Jurkat, Clone E6-1 (cell line): Measurements from ENCODE around the gene HS3ST5.
"Not testable (repeated sequence)": the region's sequence is repeated elsewhere in the genome, so short reads cannot be mapped to it uniquely, and the experiment has no call there.

Experiments used
- DNase-seq: peaks from one replicate; pipeline ENCODE4 v3.0.0-alpha.2; 2011; ENCODE audit warnings: low read depth, low spot score
- H3K4me3 ChIP-seq: 2 replicates; pipeline ENCODE4 v1.5.1; 2011; ENCODE audit warnings: mild to moderate bottlenecking, low read length, control low read depth, moderate library complexity

Gene HS3ST5

DNA sequence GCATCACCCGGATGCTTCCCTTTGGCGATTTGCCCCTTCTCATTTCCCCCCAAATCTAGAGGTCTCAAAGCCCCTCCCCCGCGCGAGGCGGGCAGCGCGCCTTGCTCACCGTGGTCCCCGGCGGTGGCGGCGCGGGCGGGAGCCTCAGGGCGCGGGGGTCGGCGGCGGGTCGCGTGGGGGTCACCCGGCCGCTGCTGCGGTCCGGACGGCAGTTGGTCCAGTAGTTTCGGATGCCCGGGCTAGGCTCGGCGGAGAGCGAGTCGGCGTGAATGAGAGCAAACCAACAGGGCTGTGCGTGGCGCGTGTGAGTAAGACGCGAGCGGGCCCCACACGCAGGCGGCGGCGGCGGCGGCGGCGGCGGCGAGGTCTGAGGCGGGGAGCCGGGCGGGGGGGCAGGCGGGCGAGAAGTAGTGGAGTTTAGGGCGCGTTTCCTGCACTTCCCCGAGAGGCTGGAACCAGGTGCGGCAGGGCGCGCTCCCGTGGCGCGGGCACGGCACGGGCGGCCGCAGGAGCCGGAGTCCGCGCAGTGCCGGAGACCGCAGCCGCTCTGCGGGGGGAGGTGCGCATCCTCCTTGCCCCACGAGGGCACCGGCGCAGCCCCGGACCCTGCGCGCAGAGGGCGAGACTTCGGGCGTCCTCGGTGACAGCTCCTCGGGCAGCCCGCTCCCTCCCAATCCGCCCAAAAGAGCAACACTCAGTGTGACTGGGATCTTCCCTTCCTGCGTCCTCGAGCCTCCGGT is 567 bp downstream of the HS3ST5 start:
- peak overlapping the region; percentile 32 for H3K4me3 ChIP-seq

GRCh38 chr6:114339706-114340105 is 3.1 kb downstream of the HS3ST5 start:
- DNase-seq: no peak
- H3K4me3 ChIP-seq: no peak overlapping the region

More for the DNA sequence above, 567 bp downstream of the HS3ST5 start:
- DNase-seq: peak; percentile 3

- no peak for DNase-seq
- H3K4me3 ChIP-seq: no peak overlapping the region
Measured at GRCh38 chr6:114334237-114334636, 8.6 kb downstream of the HS3ST5 start.

- no peak overlapping the region for H3K4me3 ChIP-seq
- DNase-seq: no peak
Measured at GRCh38 chr6:114327074-114327473, 15.7 kb downstream of the HS3ST5 start.

DNA sequence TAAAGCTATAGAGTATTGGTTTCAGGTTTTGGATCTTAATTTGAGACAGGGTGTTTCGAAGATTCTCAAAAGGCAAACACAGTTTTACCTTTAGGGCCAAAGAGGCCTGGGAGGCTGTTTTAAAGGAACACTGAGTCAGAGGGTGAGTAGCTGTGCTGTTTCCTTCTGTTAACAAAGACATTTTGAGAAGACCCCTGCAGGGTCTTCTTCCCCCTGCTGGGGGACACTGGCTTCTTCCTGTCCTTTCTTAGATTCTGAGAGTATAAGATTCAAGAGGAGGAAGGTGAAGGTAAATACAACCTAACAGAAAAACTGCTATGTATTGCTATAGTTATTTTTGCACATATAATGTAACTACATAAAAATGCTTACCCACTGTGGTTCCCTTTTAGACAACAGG is 19.0 kb downstream of the HS3ST5 start:
- no peak for DNase-seq
- no peak overlapping the region for H3K4me3 ChIP-seq

GRCh38 chr6:114319749-114320148 is 23.1 kb downstream of the HS3ST5 start:
- DNase-seq: no peak
- no peak overlapping the region for H3K4me3 ChIP-seq

DNA sequence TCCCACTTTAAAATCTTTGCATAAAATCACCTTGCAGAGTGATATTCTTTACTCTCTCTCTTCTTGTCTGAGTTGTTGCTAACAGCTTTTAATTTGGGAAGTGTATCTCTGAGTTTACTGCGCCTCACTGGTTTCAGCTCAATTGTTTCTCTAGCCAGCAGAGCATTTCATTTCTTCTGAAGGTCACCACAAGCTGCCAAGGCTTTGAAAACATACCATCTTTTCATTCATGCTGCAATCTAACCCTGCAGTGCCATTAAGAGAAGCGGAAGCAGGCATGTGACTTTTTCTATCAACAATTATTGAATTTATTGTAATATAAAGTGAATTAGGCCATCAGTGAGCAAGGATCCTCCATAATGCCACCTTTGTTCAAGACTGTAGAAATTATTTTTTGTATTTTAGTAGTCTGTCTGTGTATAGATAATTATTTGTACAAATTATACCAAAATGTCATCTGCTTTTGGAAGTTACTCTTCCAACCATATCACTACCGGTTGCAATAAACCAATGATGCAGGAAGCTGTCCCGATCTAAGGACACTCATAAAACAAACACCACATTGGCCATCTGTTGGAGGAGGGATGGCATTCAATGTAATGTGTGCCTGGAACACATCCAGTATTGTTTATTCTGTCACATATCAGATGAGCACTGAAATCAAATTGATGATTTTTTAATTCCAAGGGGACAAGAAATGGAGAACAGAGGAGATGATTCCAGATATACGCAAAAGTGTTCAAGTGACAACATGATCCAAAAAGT is 26.8 kb downstream of the HS3ST5 start:
- H3K4me3 ChIP-seq: no peak overlapping the region
- no peak for DNase-seq

DNA sequence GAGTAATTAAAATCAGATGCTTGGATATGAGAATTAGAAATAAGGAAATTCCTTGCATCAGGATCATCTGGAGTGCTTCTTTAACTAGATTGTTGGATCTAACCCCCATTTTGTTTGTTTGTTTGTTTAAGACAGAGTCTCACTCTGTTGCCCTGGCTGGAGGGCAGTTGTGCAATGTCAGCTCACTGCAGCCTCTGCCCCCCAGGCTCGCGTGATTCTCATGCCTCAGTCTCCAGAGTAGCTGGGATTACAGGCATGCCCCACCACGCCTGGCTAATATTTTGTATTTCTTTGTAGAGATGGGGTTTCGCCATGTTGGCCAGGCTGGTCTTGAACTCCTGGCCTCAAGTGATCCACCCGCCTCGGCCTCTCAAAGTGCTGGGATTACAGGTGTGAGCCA is 29.0 kb downstream of the HS3ST5 start:
- DNase-seq, H3K4me3 ChIP-seq: not testable (repeated sequence)

DNA sequence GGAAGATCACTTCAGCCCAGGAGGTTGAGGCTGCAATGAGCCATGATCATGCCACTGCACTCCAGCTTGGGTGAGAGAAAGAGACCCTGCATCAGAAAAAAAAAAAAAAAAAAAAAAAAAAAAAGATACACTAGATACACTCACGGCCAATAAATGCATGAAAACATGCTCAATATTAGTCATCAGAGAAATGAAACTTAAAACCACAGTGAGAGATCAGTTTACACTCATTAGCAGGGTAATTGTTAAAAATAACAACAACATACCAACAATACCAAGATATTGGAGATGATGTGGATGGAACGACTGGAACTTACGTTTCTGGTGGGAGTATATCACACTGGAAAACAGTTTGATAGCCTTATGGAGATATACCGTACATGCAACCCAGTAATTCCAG is 29.9 kb downstream of the HS3ST5 start:
- no peak overlapping the region for H3K4me3 ChIP-seq
- no peak for DNase-seq

DNA sequence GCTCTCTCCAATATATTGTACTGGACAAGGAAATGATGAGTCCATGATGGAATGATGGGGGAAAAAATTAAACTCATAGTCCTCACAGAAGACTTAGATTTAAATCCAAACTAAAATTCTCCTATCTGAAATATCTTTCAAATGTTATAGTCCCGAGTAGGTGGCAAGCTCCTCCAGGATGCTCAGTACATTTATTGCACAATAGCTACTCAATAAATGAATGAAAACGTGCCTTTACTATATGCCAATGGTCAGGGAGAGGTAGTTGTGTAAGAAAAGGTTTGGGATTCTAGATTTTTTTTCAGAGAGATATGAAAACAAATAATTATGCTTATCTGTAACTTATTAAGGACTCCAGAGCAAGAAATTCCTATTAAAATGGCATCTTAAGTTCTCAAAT is 32.8 kb downstream of the HS3ST5 start:
- DNase-seq: no peak
- no peak overlapping the region for H3K4me3 ChIP-seq

GRCh38 chr6:114304304-114304887 is 38.4 kb downstream of the HS3ST5 start:
- peak; percentile 18 for DNase-seq
- no peak overlapping the region for H3K4me3 ChIP-seq

DNA sequence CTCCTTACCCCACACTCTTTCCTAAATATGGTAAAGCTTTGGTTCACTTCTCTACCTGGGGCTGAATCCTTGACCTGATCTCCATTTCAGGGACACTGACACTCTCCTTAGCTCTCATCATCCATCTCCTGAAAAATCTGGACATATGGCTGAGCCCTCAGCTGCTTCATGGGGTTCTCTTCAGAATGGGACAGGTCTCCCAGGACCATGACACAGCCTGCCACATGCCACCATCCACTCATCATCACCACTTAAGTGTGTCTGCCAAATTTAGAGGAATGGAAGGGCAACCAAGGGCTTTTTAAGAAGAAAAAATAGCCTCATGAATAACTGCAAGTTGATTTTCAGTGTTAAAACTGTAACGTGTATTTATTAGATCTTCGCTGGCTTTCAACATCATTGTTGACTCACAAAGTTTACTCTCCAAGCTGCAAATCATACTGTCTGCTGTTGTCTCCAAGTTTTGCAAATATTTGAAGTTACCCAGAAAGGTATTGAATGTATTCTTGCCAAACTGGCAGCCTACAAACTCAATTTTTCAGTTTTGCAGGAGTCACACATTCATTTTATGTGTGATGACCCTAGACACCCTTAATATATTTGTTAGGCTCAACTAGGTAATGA is 41.1 kb downstream of the HS3ST5 start:
- no peak for DNase-seq

GRCh38 chr6:114297135-114297534 is 45.7 kb downstream of the HS3ST5 start:
- H3K4me3 ChIP-seq: no peak overlapping the region
- DNase-seq: no peak

More for the DNA sequence above, 41.1 kb downstream of the HS3ST5 start:
- no peak overlapping the region for H3K4me3 ChIP-seq

- DNase-seq: no peak
- no peak overlapping the region for H3K4me3 ChIP-seq
Measured at GRCh38 chr6:114292431-114292830, 50.4 kb downstream of the HS3ST5 start.

DNA sequence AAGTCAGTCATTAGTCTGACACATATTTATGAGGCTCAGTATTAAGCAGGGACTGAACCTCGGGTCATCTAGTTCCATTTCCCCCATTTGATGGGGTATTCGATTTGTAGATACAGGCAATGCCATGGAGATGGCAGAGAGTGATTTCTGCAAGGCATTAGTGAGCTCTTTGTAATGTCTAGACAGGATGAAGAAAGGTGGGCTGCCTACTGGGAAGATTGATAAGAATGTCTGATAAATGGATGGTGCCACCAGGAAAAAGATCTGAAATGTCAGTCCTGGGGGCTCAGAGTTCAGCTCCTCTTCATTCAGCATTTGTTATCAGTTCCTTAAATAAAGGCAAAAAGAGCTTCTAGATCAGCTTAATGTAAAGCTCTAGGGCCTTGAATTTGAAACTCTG is 51.4 kb downstream of the HS3ST5 start:
- DNase-seq: no peak
- H3K4me3 ChIP-seq: no peak overlapping the region

DNA sequence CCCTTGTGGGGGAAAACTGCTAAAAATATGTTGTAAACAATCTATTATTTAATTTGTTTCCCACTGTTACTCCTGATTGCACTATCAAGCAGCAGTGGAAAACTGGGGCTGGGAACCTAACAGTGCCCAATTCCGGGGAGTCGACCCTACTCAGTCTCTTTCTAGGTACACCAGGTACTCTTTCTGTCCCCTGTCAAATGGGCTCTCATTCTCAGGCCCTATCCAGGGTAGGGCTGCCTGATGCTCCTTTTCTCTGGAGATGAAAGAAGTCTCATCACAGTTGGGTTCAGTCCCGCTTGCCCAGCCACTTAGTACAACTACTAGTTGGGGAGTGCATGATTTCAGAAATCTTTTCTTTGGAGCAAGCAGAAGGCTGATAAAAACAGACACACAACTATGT is 52.0 kb downstream of the HS3ST5 start:
- no peak for DNase-seq
- no peak overlapping the region for H3K4me3 ChIP-seq

DNA sequence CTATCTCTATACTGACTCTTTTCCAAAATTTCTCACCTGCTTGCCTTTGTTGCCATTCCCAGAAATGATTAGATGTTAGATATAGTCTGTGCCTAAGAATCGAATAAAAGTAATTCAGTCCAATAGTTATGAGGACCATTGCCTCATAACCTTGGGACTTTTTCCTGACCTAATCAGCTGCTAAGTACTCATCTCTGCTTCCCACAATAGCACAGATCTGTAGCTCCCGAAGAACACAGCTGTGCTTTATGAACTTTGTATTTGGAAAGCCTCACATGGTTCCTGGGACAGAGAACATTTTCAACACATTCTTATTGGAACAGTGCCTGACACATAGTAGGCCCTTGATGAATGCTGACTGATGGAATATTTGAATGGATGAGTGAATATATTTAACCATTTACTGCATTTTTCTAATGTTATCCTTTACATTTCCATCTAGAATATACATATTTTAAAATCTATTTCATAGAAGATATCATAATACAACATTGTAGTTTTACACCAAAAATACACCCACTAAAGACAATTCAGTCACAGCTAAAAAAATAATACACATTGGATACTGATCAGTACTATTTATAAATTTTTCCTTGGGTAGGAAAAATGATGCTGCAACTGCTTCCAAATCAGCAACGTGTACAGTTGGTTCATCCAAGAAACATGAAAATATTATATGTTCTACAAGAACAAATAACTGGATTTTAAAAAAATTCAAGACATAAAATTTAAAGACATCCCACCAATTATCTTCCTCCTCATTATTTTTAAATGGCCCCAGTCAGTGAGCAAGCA is 53.9 kb downstream of the HS3ST5 start:
- DNase-seq: no peak
- no peak overlapping the region for H3K4me3 ChIP-seq

GRCh38 chr6:114287461-114287860 is 55.4 kb downstream of the HS3ST5 start:
- DNase-seq: no peak
- no peak overlapping the region for H3K4me3 ChIP-seq

DNA sequence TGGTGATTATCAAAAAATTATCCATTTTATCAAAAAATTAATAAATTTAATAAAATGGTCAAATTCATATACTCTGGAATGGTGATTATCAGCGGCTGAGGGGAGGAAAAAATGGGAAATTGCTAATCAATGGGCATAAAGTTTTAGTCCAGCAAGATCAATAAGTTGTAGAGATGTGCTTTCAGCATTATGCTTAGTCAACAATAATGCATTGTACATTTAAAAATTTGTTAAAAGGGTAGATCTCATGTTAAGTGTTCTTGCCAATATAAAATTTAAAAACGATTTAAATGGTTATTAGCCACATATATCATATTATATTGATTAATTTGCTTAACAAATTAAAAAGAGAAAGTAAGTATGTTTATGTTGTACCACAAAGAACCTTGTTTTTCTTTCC is 56.6 kb downstream of the HS3ST5 start:
- H3K4me3 ChIP-seq: no peak overlapping the region
- DNase-seq: no peak
